GM21723 (cell line): ENCODE data around the gene PPIL6.
A peak's percentile ranks its signal among the peaks of the same experiment; 100 is the strongest.

Source experiments
- ATAC-seq: cut with Tn5 transposase; IDR thresholded peaks from one replicate; pipeline ENCODE4 v1.9.1; 2021; ENCODE audit warnings: mild to moderate bottlenecking, moderate library complexity; ENCODE audit not compliant: unreplicated experiment

The PPIL6 gene

DNA sequence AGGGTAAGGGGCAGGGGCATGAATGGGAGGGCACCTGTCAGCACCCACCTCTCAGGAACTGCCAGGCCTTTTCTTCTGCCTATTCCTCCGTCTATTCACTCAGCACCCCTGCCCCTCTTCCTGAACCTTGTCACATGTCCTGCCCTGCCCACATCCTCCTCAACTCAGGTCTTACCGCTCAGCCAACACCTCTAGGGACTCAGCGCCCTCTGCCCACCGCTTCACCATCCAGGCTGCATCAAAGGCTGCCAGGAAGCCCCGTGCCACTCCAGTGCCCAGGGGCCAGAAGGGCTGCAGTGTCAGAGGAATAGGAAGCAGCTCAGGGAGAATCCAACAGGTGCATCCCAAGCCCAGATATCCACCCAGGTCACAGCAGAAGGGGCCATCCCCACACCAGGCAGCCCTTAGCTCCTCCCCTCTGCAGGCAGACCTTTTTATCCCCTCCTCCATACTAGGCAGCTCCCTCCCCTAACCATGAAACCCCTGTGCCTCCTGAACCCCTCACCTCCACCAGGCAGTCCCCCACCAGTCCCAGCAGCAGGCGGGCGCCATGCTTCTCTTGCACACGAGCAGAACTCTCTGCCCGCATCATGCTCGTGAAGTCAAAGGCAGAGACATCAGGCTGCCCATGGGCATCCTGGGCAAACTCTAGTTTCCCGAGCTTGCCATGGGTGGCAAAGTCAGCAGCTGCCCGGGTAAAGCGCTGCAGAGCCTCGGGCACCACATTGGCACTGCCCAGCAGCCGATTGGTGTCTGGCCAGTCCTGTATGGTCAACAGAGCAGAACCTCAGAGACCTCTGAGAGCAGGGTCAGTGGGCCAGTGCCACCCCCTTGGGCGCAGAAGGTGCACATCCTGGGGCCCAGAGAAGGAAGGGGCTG, 9.6 kb upstream of the PPIL6 start:
- no peak for ATAC-seq

DNA sequence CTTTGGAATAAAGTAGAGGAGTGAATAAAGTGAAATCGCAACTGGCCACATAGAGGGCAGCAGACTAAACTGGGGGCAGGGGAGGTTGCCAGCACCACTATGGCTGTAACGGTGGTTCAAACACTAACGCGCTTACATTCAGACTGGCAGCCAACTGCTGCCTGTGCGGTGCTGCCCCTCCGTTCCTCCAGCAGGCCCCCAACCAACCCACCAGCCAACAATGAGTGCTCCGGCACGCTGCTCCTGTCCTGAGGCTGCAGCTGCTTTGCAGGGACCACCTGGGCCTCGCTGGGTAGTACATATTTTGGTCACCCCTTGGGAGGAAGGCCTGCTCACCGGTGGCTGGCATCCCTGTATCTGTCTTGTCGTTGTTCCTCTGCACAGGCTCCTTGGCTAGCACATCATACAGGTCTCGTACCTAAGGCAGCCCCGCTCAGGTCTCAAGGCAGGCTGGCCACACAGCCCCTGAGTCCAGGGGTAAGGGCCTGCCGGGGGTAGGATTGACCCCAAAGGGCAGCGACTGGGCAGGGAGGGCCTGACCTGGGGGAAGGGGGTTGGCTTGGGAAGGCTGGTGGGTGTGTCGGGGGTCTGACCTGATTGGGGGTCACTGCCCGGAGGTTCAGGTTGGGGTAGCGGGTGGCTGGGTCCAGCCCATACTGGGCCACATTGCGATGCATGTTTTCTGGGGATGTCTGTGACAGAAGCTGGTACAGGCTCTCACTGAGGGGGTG, 8.8 kb upstream of the PPIL6 start:
- no peak for ATAC-seq

DNA sequence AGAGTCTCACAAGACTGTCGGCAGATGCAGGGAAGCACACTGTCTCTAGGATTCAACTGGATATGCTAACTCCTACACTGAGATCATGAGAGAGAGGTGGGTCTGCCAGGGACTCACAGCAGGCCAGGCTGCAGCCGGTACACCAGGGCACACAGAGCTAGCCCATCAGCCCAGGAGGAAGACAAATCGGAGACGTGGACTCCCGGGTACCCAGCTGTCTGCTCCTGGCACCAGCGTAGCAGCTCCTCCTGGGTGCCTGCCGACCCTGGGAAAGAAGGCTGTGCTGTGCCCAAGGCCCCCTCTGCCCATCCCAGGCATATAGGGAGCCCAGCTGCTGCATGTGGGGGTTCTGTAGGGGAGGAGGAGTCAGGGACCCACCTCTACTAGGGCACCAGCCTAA, 8.2 kb upstream of the PPIL6 start:
- no peak for ATAC-seq

DNA sequence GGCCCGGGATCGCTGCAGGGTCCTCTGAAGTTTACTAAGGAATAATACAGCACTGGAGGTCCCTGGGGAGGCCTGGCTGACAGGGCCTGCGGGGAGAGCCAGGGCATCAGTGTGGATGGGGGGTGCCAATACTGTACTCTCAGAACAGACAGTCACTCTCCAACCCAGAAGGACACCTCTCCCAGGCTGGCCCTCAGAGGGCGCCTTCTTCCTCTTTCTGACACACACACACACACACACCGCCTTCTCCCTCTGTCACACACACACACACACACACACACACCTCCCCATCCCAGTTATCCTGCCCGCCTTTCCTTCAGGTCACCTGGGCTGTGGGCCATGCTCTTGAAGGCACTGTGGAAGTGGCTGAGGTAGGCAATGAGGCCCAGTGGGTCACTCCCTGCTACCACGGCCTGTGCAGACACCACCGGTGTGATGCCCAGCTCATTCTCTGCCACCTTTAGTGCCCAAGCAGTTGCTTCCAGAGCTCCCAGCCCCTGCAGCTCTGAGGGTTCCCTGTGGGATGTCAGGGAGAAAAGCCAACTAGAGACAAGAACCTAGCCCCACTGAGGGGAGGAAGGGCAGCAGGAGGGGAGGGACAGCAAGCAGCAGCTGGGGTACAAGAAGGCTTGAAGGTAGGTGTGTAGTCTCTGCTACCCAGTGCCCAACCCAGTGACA, 7.6 kb upstream of the PPIL6 start:
- ATAC-seq = no peak

DNA sequence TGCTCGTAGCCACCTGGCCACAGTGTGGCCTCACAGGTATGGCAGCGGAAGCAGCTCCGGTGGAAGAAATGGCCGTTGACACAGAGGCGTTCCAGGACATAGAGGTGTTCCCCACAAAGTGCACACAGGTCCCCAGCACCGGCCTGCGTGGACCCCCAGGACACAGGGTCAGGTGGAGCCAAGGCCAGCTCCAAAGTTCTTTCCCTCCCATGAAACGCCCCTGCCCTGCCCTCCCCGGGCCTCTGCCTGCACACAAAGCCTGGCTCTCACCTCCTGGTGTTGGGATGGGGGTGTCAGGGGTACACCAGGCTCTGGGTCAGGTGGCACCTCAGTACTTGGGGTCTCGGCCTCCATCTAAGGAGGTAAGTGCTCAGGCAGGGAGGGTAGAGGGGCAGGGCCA, 6.7 kb upstream of the PPIL6 start:
- ATAC-seq = no peak

DNA sequence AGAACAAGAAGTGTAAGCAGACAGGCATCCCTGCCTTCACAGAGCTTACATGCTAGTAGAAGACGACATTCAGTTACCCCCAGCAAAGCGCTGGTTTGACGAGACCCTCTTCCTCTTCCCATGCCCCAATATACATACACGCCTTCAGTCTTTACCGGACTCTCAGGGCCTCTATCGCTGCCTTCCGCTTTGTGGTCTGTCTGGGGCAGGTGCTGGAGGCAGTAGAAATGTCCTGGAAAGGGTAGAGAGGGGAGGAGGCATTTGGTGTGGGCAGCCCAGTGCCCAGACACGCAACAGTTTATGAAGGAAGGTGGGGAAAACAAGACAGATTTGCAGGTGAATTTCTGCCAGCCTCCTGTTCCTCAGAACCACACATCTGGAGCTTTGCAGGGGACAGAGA, 6.1 kb upstream of the PPIL6 start:
- ATAC-seq = no peak

DNA sequence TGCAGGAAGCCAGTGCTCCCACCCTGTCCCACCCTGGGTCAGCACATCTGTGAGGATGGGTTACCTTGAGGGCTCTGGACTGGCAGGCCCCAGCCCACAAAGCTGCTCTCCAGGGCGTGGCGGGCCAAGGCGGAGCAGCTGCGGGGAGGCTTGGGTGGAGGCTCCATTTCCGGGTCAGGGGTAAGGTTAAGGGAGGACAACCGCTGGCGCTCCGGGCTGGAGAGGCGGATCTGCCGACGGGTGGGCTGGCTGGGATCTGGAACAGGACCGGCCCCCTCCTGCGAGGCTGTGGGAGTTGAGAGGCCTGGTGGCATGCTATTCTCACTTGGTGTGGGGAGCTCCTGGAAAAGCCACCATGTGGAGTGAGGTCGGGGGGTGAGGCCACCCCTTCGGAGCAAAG, 5.6 kb upstream of the PPIL6 start:
- no peak for ATAC-seq

DNA sequence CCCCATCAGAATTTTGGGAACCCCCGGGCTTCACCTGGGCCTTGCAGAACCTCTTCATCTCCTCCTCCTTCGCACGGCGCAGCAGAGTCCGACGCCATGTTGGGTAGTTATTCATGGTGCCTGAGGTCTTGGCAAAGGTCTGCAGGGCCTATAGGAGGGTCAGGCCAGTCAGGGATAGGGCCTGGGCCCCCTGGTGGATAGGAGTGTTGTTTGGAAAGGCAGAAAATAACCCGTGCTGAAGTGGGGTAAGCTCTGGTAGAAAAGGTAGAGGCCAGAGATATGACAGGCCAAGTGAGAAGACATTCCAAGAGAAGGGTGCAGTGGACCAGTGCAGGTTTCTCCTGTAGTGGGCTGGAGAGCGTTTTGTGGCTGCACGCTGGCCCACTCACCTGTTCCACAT, 5.0 kb upstream of the PPIL6 start:
- no peak for ATAC-seq

DNA sequence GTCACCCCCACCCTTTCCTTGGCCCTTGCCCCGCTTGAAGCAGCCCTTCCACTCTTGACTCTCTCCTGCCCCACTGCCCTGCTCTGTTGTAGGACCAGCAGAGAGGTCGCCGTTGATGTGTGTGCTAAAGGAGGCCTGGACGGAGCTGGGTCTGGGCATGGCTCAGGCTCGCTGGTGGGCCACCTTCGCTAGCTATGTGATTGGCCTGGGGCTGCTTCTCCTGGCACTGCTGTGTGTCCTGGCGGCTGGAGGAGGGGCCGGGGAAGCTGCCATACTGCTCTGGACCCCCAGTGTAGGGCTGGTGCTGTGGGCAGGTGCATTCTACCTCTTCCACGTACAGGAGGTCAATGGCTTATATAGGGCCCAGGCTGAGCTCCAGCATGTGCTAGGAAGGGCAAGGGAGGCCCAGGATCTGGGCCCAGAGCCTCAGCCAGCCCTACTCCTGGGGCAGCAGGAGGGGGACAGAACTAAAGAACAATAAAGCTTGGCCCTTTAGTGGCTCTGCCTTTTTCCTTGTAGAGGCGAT, 3.1 kb upstream of the PPIL6 start:
- no peak for ATAC-seq

DNA sequence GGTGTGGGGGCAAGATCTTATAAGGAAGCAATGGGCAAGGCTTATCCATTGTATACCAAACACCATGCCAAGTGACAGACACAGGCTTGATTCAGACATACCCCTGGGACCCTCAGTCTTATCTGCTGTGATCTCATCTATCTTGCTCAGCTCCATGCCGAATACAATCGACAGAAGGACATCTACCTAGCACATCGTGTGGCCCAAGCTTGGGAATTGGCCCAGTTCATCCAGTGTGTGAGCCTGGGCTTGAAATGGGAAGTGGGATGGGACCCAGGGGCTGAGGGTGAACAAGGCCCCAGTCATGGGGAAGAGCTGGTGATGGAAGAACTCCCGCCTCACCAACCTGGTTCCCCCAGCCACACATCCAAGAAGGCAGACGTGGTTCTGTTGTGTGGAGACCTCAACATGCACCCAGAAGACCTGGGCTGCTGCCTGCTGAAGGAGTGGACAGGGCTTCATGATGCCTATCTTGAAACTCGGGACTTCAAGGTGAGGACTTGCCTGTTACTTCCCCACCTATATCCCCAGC, 2.0 kb upstream of the PPIL6 start:
- no peak for ATAC-seq

DNA sequence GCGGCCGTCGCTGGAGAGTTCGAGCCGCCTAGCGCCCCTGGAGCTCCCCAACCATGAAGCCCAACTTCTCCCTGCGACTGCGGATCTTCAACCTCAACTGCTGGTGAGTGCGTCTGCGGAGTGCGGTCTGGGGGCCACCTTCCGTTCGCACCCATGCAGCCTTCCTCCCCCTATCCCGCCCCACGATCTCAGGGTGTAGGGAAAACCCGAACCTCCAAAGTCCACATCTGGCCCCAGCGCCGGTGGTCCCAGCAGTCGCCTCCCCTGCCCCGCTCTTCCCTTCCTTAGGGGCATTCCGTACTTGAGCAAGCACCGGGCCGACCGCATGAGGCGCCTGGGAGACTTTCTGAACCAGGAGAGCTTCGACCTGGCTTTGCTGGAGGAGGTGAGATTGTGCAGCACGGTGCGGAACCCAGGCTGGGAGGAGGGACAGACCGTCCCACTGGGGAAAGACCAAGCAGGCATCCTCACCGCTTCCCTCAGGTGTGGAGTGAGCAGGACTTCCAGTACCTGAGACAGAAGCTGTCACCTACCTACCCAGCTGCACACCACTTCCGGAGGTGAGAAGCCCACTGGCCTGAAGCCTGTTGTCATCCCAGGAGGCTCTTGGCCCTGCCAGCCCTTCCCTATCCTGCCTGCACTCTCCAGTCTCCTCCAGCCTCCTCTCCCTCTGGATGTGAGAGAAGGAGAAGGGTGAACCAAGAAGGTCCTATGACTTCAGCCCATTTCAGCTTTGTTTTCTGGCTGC, 815 bp upstream of the PPIL6 start:
- ATAC-seq = peak; percentile 11

DNA sequence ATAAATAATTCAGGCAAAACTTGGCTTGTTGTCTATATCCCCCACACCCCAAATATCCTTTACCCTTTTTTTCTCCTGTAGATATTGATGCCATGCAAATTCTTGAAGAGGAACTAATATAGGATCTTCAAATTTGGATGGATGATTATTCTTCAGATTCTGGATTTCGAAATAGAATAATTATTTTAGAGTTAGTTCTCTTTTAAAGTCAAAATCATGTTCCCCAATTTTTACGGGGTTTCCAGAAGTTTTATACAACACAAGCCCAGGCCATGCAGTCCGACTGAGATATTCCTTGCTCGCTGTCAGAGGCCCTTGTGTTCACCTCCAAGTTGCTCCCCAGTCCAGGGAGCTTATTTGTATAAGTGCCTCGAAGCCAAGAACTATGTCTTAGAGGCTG, 4.4 kb downstream of the PPIL6 start:
- ATAC-seq = no peak

DNA sequence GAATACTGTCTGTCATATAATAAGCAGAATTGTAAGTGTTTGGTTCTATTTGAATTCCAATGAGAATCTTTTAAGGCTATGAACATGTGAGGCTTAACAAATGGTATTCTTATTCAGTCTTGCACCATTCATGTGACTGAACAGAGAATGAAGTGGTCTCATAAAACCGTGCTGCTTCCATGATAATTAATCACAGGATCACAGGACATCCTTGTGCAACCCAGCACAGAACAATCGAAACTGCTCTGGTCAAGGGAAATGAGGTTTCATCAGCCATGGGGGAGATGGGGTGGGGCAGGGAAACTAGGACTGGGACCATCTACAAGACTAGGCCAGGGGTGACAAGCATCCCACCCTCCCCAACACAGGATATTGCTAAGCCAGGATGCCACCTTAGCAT, 6.0 kb downstream of the PPIL6 start:
- ATAC-seq = no peak

DNA sequence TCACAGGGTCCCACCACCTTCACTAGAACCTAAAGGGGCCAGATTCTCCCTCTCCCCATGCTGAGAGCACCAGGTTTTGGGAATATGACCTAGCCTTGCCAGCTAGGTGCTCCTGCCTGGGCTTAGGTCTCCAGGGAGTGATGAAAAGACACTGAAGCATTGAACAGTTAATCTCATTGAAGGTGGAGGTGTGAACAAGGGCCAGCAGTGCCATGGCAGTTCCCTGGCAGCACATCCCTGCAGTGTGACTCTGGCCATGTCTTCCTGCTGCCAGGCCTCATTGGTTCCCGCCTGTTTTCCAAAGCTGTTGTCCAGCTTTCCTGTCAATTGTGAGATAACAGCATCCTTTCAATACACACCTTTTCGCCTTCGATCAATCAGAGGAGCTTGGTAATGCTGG, 10.9 kb downstream of the PPIL6 start:
- no peak for ATAC-seq

DNA sequence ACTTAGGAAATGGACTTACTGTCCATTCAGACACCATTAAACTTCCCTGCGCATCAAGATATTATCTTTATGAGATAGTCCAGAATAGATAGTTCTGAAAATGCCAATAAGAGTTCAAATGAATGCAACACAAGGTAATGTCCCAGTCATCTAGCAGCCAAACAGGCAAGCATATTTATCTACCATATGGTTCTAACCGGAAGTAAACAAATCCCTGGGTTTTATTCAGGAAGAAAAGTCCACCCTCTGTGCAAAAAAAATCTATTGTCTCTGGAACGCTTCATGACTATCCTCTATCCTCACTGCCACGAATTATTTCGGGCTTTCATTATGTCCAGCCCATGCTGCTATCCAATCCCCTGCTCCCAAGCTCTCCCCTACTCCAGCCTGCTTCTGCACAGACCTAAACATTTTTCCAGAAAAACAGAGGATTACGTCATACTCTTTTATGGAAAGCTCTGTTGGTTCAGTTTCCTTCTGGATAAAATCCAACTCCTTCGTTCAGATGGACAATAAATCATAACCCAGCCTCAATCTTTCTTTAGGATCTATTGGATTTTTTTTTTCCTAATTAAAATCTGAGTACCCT, 11.4 kb downstream of the PPIL6 start:
- no peak for ATAC-seq

DNA sequence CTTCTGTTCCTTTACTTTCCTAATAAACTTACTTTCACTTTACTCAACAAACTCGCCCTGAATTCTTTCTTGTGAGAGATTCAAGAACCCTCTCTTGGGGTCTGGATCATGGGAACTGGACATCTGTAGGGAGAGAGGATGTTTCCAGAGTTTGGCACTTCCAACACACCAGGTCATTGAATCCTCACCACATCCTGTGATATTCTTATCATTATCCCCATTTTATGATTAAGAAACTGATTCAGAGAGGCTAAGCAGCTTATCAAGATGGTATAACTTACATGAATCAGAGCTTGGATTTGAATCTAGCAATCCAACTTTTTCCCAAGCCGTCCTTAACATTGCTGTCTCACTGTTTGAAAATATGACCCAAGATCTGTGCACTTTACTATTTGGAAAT, 15.5 kb downstream of the PPIL6 start:
- ATAC-seq = no peak

DNA sequence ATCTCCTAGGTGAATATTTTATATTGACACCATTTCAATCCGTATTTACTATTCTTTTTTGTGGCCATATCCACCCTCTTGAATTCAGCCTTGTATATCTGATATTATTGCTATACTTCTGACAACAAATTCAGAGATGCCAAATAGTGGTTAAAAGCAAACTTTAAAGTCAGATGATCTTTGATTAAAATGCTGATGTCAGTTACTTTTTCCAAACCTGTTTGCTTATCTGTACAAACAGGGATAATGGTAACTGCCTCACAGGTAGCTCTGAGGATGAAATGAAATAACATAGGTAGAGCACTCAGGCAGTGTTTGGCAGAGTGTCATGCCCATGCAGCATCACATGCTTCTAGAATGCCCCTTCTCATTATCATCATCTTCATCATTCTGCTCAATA, 19.2 kb downstream of the PPIL6 start:
- ATAC-seq = no peak

DNA sequence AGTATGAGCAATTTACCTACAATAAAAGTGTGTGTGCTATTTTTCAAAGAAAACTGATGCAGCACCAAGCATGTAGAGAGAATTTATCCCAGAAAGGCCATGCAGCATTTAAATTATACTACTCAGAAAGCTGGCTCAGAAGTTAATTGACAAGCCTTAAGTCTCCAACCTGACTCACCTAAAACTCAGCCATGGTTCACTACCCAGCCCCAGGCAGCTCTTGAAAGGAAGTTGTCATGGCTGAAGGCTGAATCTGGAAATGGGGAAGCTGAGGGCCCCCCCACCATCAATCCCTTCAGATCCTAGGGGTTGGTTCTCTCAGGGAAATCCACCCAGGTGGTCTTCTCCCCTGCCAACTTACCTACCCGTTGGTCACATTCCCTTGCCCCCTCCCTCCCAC, 19.7 kb downstream of the PPIL6 start:
- ATAC-seq = no peak

DNA sequence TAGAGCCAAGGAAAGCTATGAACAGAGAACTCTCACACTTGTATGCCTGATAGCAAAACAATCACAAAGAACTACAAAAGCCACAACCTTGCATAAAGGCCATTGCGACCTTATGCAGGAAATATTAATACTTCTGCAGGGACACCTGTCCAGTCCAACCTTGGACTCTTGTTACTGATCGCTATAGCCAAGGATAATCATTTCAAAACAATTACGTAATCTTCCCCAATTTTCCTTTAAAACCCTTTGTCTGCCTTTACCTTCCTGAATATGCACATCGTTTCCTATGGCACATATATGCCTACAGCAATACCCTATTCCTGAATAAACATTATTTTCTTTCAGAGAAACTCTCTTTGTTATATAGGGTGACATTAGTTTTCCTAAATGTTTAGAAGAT, 22.8 kb downstream of the PPIL6 start:
- ATAC-seq = no peak

DNA sequence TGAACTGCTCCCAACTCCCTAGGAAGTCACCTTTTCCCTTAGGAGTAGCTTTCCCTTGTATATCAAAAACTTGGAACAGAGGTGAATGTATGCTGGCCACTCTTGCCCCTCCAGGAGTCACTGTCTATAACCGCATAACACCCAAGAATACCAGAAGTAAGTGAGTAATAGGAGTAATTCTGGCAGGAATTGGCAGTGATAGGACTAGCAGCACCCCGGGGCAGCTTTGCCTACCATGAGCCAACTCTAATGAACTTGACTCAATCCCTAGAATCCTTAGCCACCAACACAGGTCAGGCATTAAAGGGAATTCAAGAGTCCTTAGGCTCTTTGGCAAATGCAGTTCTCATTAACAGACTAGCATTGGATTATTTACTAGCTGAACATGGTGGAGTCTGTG, 29.4 kb downstream of the PPIL6 start:
- no peak for ATAC-seq
